ENCODE data around the gene GNLY.
"Not testable (repeated sequence)": the region's sequence is repeated elsewhere in the genome, so short reads cannot be mapped to it uniquely, and the experiment has no call there.

The GNLY gene

GRCh38 chr2:85709401-85709811, 15.2 kb downstream of the GNLY start:
- DNase-seq, result no peak

- no peak for DNase-seq
Measured at GRCh38 chr2:85710687-85711577, 16.8 kb downstream of the GNLY start.

- DNase-seq, result no peak
Measured at GRCh38 chr2:85711578-85712060, 17.5 kb downstream of the GNLY start.

DNA sequence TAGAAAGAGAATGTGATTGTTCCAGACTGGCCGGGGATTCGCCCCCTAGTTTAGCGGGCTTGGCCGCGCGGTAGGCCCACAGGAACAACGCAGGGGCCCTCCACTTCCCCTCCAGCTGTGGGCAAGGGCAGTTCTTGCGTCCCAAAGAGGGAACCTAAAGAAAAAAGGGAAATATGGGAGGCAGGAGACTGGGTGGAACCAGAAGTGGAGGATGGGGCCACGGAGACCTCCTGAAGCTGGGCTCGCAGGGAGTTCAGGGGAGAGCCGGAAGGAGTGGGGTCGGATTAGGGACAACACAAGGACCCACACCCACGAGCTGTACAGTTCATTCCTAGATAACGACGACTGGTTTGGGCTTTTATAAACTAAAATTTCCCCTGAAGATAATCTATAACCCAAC, 18.2 kb downstream of the GNLY start:
- DNase-seq, result no peak

DNA sequence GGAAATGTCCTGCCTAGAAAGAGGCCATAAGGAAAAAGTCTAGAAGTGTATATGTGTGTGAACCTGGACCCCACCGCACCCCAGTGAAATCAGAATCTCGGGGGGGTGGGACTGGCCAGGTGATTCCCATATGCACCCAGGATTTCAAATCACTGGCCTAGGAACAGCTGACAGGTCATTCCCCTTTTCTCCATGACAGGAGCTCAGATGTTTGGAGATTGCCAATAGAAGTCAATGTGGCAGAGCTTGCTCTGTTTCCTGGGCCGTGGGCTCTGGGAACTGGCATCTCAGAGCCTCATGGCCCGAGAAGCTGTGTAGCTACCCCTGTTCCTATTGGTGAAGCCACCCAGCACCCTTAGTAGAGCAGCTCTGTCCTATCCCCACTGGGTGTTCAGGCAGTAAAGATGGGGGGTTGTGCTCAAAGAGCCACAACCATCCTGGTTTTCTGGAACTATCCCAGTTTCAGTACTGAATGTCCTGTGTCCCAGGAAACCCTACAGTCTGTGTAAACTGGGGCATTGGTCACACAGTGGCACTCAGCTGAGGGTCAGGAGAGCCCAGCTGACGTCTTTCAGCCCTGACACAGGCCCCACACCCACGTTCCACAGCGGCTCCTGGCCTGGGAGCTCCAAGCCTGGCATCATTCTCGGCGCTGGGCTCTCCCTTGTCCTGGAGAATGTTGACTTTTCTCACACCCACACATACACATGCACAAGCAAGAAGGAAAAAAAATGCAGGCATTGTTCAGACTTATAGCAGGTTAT, 18.9 kb downstream of the GNLY start:
- no peak for DNase-seq

DNA sequence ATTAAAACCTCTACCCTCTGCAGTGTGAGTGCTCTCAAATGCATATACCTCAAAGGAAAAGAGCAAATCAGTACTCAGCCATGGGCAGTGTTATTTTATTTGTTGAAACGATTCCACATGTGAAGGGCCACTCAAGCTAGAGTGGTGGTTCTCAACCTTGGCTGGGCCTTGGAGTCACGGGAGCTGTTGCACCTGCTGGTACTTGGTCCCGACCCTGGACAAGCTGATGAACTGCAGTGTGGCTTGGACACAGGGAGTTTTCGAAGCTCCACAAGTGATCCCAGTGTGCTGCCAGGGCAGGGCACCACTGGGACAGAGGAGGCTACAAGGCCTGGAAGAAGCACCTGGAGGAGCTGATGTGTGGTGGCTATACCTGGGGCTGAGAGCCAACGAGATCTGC, 19.7 kb downstream of the GNLY start:
- DNase-seq, result no peak

GRCh38 chr2:85714421-85714820, 20.3 kb downstream of the GNLY start:
- DNase-seq, result not testable (repeated sequence)

GRCh38 chr2:85714841-85715240, 20.7 kb downstream of the GNLY start:
- DNase-seq, result no peak

- no peak for DNase-seq
Measured at GRCh38 chr2:85716346-85716914, 22.3 kb downstream of the GNLY start.

GRCh38 chr2:85717308-85718008, 23.3 kb downstream of the GNLY start:
- DNase-seq, result no peak

- no peak for DNase-seq
Measured at GRCh38 chr2:85718009-85718391, 23.8 kb downstream of the GNLY start.

DNA sequence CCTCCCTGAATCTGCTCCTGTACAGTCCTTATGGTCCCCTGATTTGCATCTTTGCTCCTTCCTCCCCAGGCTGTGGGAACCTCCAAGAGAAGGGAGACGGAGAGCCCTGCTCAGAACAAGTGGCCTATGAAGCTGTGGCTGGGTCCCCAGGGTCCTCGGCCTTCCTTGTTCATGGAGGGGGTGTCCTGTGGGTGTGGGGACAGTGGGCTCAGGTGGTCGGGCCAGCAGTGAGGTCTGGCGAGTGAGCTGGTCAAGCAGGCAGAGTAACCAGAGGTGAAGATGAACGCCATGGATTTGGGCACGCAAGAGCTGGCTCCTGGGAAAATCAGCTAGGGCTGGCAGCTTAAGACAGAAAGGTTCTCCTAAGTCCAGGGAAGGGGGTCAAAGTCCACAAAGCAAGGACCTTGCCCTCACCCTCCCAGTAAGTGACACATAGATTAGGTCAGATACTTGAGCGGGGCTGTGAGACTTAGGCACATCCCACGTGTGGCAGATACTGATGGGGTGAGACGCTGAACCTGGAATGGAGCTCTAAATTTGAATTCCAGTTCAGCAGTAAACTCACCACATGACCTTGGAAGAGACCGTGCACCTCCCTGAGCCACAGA, 24.8 kb downstream of the GNLY start:
- no peak for DNase-seq

- DNase-seq, result no peak
Measured at GRCh38 chr2:85719609-85720240, 25.6 kb downstream of the GNLY start.

DNA sequence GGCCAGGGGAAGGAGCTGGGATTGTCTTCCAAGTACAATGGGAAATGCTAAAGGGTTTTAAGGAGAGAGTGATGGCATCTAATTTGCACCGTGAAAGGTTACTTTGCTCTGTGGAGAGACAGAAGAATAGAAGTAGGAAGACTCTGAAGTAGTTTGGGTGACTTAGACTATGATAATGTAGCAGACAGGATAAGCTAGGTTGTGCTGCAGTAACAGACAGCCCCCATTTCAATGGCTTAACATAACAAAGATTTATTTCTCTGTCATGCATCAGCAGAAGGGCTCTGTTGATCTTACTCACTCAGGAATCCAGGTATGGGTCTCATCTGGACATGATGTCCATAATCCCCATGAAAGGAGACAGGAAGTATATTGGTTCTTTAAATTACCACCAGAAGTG, 26.4 kb downstream of the GNLY start:
- DNase-seq, result no peak

GRCh38 chr2:85721641-85722040, 27.5 kb downstream of the GNLY start:
- no peak for DNase-seq

DNA sequence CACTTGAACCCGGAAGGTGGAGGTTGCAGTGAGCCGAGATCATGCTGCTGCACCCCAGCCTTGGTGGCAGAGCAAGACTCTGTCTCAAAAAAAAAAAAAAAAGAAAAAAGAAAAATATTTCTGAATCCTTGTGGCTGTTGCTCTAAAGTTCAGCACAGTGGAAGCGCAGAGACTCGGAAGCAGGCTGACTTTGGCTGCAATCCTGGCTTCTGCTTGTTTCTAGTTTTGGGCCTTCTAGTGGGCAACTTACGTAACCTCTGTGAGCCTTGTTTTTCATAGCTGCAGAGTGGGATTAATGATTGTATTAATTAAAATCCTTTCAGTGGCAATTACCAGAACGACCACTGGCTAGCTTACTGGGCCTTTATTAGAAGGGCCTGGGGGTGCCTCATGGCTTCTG, 28.4 kb downstream of the GNLY start:
- no peak for DNase-seq

DNA sequence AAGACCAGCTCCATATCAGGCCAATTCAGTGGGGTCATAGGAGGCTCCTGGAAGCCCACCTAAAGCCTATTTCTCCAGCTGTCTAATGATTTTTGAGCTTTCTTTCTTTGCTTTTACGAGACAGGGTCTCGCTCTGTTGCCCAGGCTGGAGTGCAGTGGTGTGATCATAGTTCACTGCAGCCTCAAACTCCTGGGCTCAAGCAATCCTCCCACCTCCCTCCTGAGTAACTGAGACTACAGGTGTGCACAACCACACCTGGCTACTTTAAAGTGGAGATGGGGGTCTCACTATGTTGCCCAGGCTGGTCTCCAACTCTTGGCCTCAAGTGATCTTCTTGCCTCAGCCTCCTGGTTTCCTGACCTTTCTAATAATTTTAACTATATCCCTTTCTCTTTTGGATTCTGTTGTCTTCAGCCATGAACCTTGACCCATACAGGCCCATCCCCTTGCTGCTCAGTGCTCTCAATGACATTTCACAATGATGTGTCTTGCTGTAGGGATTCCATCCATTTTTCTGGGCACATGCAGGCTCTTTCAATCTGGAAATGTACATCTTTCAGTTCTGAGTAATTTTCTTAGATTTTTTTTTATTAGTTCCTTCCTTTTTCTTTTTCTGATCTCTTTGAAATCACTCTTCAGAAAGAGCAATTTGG, 29.7 kb downstream of the GNLY start:
- DNase-seq, result no peak

DNA sequence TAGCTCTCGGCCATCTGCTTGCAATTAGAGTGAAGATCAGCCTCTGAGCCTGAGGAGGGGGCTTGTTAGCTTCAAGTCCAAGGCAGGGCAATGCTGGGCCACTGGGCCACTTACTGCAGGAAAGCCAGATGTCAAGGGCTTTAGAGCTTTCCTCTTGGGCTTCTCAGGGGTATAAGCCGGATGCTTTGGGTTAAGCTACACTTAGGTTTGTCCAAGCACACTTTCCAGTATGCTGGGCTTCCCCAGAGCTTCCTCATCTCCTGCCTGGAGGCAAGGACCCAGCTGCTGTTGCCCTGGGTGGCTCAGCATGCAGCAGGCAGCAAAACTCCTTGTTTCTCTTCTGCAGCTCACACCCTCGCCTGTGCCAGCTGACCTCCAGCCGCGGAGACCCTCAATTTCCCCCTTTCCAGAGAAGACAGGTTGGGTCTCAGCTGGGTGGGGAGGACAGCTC, 30.6 kb downstream of the GNLY start:
- no peak for DNase-seq

- DNase-seq, result no peak
Measured at GRCh38 chr2:85725451-85725850, 31.3 kb downstream of the GNLY start.

- DNase-seq, result no peak
Measured at GRCh38 chr2:85727798-85728197, 33.6 kb downstream of the GNLY start.

DNA sequence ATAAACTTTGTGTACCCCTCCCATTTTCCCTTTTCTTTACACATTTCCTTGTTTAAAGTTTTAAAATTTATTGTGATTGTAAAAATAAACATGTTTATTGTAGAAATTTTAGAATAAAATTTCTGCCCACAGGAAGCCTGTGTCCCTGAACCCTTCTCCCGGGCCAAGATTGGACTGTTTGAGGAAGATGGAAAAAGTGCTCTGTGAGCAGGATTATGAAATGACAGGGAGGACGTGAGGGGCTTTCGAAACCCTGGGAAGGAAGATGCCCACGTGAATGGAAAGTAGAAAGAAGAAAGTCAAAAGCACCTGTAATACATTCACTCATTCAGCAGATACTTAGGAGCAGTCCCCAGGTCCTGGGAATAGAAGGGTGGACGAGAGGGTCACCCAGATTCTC, 34.2 kb downstream of the GNLY start:
- no peak for DNase-seq

Data from right kidney (tissue), 1 donor.